Upper lobe of left lung (tissue), 4 donors: ENCODE data around the gene SEC16A.

Experiments used
- POLR2AphosphoS5 ChIP-seq, 2 donors: sonication (generic); formaldehyde crosslinking; IDR thresholded peaks; one replicate each; pipeline ENCODE4 v1.5.1; 2017; ENCODE audit warnings: antibody characterized with exemption in 2 of 2
- TF ChIP-seq, protein P1 (sequence below), 6 experiments: fragments of 450-650 bp in 4 of 6; fragments of 200-600 bp in 2 of 6; sonication (generic) in 2 of 6; IDR thresholded peaks; one replicate each; pipeline ENCODE4 v1.5.1; 2016 to 2019; ENCODE audit warnings: antibody characterized with exemption in 6 of 6

DNA sequence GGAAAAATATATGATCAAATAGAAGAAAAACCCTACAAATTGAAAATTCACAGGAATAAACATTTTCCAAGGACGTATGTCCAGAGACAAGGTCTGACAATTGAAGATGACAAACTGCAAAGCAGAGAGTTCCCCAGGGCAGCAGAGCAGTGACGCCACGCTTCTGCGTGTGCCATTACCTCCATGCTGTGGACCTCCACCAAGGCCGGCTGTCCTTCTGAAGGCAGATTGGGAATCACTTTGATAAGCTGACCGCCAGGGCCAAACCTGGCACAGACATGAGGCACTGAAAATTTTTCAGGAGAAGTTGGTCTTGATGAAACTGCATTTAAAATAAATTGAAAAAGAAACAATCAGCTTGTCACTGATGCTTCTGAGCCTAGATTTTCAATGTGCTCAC is 18.6 kb downstream of the SEC16A start:
- TF ChIP-seq, protein P1, sequence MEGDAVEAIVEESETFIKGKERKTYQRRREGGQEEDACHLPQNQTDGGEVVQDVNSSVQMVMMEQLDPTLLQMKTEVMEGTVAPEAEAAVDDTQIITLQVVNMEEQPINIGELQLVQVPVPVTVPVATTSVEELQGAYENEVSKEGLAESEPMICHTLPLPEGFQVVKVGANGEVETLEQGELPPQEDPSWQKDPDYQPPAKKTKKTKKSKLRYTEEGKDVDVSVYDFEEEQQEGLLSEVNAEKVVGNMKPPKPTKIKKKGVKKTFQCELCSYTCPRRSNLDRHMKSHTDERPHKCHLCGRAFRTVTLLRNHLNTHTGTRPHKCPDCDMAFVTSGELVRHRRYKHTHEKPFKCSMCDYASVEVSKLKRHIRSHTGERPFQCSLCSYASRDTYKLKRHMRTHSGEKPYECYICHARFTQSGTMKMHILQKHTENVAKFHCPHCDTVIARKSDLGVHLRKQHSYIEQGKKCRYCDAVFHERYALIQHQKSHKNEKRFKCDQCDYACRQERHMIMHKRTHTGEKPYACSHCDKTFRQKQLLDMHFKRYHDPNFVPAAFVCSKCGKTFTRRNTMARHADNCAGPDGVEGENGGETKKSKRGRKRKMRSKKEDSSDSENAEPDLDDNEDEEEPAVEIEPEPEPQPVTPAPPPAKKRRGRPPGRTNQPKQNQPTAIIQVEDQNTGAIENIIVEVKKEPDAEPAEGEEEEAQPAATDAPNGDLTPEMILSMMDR (IDR thresholded peaks at IDR 0.05): no peak
- TF ChIP-seq POLR2AphosphoS5 (IDR thresholded peaks at IDR 0.05): no peak
